Smooth muscle cell of the coronary artery (primary cell): ENCODE data around the gene PEX26. TPM values are rescaled to one million over a fixed set of nuclear protein-coding genes. Genes with fewer than 3 reads are reported as not detected.

Source experiments
- total RNA-seq: library from RNA; depleted of rRNA; stranded (reverse); fragments of >200 nt; gene quantifications from 2 replicates; pipeline ENCODE4 v1.2.3, GENCODE V29; 2014; ENCODE audit warnings: low replicate concordance

The PEX26 gene
- total RNA-seq = 9.2 and 11.8 TPM in 2 replicates

DNA sequence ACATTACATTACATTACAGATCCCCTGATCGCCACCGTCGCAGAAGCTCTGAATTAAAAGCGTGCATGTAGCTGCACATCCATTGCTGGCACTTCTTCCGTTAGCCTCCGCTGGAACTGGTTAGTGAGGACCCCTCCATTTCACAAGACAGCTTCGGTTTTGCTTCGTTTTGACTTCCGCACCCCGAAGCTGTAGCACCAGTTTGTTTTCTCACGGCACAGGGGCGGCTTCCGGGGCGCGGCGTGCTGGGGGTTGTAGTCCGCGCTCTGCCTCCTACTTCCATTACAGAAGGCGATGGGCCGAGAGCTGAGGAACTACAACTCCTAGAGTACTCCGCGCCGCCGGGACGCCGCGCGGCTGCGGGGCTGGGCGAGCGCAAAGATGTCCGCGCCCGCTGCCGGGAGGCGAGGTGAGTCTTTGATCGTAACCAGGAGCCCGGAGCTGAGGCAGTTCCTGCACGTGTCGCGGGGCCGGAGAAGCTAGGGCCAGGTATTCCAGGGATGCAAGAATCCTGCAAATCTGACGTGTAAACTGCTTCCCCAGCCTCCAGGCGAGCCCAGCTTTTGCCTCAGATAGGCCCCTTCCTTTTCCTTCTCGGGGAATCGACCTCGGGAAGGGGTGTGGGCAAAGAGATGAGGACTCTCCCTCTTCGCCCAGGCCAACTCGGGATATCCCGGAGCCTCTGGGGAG, at the start of gene PEX26:
TSS of gene PEX26 (plus strand) at position 352 of the 690 bp plus-strand sequence. CDS start 387 bp downstream, outside the sequence.

DNA sequence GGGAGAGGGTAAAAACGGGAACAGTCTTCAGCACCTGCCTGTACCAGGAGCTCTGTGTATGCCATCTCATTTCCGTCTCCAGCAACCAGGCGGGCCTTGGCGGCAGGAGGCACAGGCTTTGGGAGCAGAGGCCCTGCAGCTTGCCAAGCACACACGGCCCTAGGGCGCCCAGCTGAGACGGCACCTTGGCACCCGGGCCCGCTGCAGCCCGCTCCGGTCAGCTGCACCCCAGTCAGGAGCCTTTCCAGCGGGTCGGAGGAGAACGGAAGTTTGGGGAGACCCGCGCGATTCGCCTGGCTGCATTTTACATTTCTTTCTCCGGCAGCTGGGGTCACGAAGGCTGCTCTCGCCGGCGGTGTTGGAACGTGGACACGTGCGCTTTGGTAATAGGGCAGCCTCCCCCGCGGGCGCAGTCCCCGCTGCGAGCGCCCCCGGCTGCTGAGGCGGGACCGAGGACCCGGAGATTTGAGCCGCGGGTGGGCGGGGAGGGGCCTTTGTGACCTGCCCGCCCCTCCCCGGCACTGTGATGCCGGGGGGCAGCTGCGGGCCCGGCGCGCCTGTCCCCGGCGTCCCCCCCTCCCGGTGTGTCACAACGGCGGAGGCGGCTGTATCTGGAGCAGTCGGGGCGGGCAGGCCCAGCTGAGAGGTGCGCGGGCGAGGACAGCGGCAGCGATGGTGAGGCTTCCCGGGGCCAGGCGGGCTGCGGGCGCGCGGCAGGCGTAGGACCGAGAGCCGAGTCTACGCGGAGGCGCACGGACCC, 32.6 kb downstream of the PEX26 start, which contains the start of gene TUBA8:
TSS of gene TUBA8 (plus strand) at position 616 of the 760 bp plus-strand sequence. CDS start at position 673, 57 bp downstream.

Other genes with a start within 250 kb of the PEX26 start
- 11.0 and 21.8 TPM in 2 replicates for gene MICAL3, start 53.4 kb upstream of the PEX26 start, total RNA-seq
- 0.12 and 0.75 TPM in 2 replicates for gene TUBA8, start 32.8 kb downstream of the PEX26 start, total RNA-seq
- 3.4 and 8.6 TPM in 2 replicates for gene USP18, start 72.2 kb downstream of the PEX26 start, total RNA-seq